HepG2 (cell line): ENCODE measurements around the gene LITAFD. TPM values are rescaled to one million over a fixed set of nuclear protein-coding genes. Genes with fewer than 3 reads are reported as not detected.

Experiments
- AFF4 ChIP-seq: sonication (generic); formaldehyde crosslinking; IDR thresholded peaks from 2 replicates; pipeline ENCODE4 v1.4.0; 2020; ENCODE audit warnings: missing genetic modification reagents
- CBFB ChIP-seq: sonication (generic); formaldehyde crosslinking; IDR thresholded peaks from 2 replicates; pipeline ENCODE4 v1.4.0; 2020; ENCODE audit warnings: missing genetic modification reagents
- HMG20A ChIP-seq: IDR thresholded peaks from 2 replicates; pipeline ENCODE4 v1.6.1; 2016; ENCODE audit warnings: borderline replicate concordance
- HOXA7 ChIP-seq: sonication (generic); formaldehyde crosslinking; IDR thresholded peaks from 2 replicates; pipeline ENCODE4 v1.8.1; 2022; ENCODE audit warnings: mild to moderate bottlenecking, missing genetic modification reagents, moderate library complexity
- LBX2 ChIP-seq: sonication (generic); formaldehyde crosslinking; IDR thresholded peaks from 2 replicates; pipeline ENCODE4 v1.5.0; 2020; ENCODE audit warnings: missing genetic modification reagents, mild to moderate bottlenecking, borderline replicate concordance
- MAX ChIP-seq: IDR thresholded peaks from 2 replicates; pipeline ENCODE4 v1.6.1; 2012; ENCODE audit warnings: inconsistent platforms
- MLXIP ChIP-seq: sonication (generic); formaldehyde crosslinking; IDR thresholded peaks from 2 replicates; pipeline ENCODE4 v1.9.0; 2021; ENCODE audit warnings: missing genetic modification reagents, borderline replicate concordance
- MYPOP ChIP-seq: sonication (generic); formaldehyde crosslinking; IDR thresholded peaks from 2 replicates; pipeline ENCODE4 v1.8.1; 2023; ENCODE audit warnings: mild to moderate bottlenecking, moderate library complexity, missing genetic modification reagents
- NFATC3 ChIP-seq: sonication (generic); formaldehyde crosslinking; IDR thresholded peaks from 2 replicates; pipeline ENCODE4 v1.5.1; 2020; ENCODE audit warnings: mild to moderate bottlenecking, missing genetic modification reagents
- NFE2 ChIP-seq: sonication (generic); formaldehyde crosslinking; IDR thresholded peaks from 2 replicates; pipeline ENCODE4 v1.4.0; 2020; ENCODE audit warnings: missing genetic modification reagents
- NFYC ChIP-seq: IDR thresholded peaks from 2 replicates; pipeline ENCODE4 v1.6.1; 2016; ENCODE audit warnings: missing genetic modification reagents, missing compliant biosample characterization
- RBFOX2 ChIP-seq: fragments of 200-400 bp; formaldehyde crosslinking; IDR thresholded peaks from 2 replicates; pipeline ENCODE4 v1.6.1; 2017; ENCODE audit warnings: low read depth, mild to moderate bottlenecking, low read length
- SETDB1 ChIP-seq: sonication (generic); formaldehyde crosslinking; IDR thresholded peaks from 2 replicates; pipeline ENCODE4 v1.5.1; 2020; ENCODE audit warnings: missing genetic modification reagents, mild to moderate bottlenecking, borderline replicate concordance
- SMARCE1 ChIP-seq: fragments of 450-650 bp; IDR thresholded peaks from 2 replicates; pipeline ENCODE4 v1.6.1; 2017; ENCODE audit warnings: borderline replicate concordance
- THAP8 ChIP-seq: sonication (generic); formaldehyde crosslinking; IDR thresholded peaks from 2 replicates; pipeline ENCODE4 v1.5.1; 2020; ENCODE audit warnings: missing genetic modification reagents, mild to moderate bottlenecking, borderline replicate concordance
- ZFY ChIP-seq: sonication (generic); formaldehyde crosslinking; IDR thresholded peaks from 2 replicates; pipeline ENCODE4 v1.4.0; 2020; ENCODE audit warnings: missing genetic modification reagents
- ZNF484 ChIP-seq: sonication (generic); formaldehyde crosslinking; IDR thresholded peaks from 2 replicates; pipeline ENCODE4 v1.5.1; 2020; ENCODE audit warnings: mild to moderate bottlenecking, low read depth, missing genetic modification reagents, borderline replicate concordance
- ZNF567 ChIP-seq: sonication (generic); formaldehyde crosslinking; IDR thresholded peaks from 2 replicates; pipeline ENCODE4 v1.8.1; 2023; ENCODE audit warnings: mild to moderate bottlenecking, missing genetic modification reagents, borderline replicate concordance
- ZNF660 ChIP-seq: sonication (generic); formaldehyde crosslinking; IDR thresholded peaks from 2 replicates; pipeline ENCODE4 v1.5.1; 2020; ENCODE audit warnings: mild to moderate bottlenecking, low read depth, missing genetic modification reagents, borderline replicate concordance
- ZNF747 ChIP-seq: sonication (generic); formaldehyde crosslinking; IDR thresholded peaks from 2 replicates; pipeline ENCODE4 v1.8.1; 2023; ENCODE audit warnings: missing genetic modification reagents, mild to moderate bottlenecking, borderline replicate concordance
- polyA plus RNA-seq, 8 experiments: library from polyadenylated mRNA; depleted of rRNA in 3 of 8; stranded (reverse) in 7 of 8; unstranded in 1 of 8; fragments of >200 nt; fragmentation: Illumina TruSeq in 4 of 8; extraction: Trizol in 4 of 8; gene quantifications; 2 replicates each; pipeline versions ENCODE4 v1.2.1 to v1.2.3, GENCODE V29; 2011 to 2016; ENCODE audit warnings: low read depth in 4 of 8, missing spikeins in 1 of 8, mixed read lengths in 1 of 8; ENCODE audit not compliant: insufficient read depth in 1 of 8
- total RNA-seq, 5 experiments: library from RNA; depleted of rRNA; stranded (reverse); fragments of >200 nt; fragmentation: Illumina TruSeq; extraction: Trizol; gene quantifications; 2 replicates each; pipeline ENCODE4 v1.2.3, GENCODE V29; 2016; ENCODE audit warnings: low read depth in 1 of 5

The LITAFD gene
- total and polyA plus RNA-seq, 2 of the 13 experiments (the other 11 are each of a cell fraction or from before 2014, with no cell fraction given): not detected

GRCh38 chr16:8863594-8864424 lies 18.3 kb upstream of the LITAFD start (continued):
- no peak for TF ChIP-seq ZNF484 (CRISPR knock-in tag)
- TF ChIP-seq SMARCE1: no peak
- TF ChIP-seq THAP8 (CRISPR knock-in tag): no peak; the same call in 1 of the 2 replicates
- TF ChIP-seq ZFY: peak; percentile 98
- TF ChIP-seq HOXA7: peak; percentile 88; the same call in 1 of the 2 replicates
- peak; percentile 84 for TF ChIP-seq CBFB (CRISPR knock-in tag)
- no peak for TF ChIP-seq SETDB1 (CRISPR knock-in tag)
- 0 out of 2 replicates have a peak, but pooled peaks have one; percentile 92 for TF ChIP-seq NFATC3
- TF ChIP-seq ZNF747: peak; percentile 100
- no peak; the same call in 1 of the 2 replicates for TF ChIP-seq ZNF660 (CRISPR knock-in tag)
- TF ChIP-seq MLXIP: peak; percentile 92
- peak; percentile 66; the same call in 1 of the 2 replicates for TF ChIP-seq RBFOX2
- TF ChIP-seq ZNF567 (CRISPR knock-in tag): peak; percentile 99
- no peak for TF ChIP-seq MAX
- no peak for TF ChIP-seq NFE2 (CRISPR knock-in tag)
- TF ChIP-seq MYPOP (CRISPR knock-in tag): no peak; the same call in 1 of the 2 replicates
- no peak for TF ChIP-seq NFYC
- peak; percentile 87 for TF ChIP-seq HMG20A (CRISPR knock-in tag)
- TF ChIP-seq LBX2 (CRISPR knock-in tag): peak; percentile 90
- TF ChIP-seq AFF4 (CRISPR knock-in tag): no peak
